SU-DHL-6 (cell line): ENCODE results near the gene TP53TG5.

Source experiments
- EZH2phosphoT487 ChIP-seq: fragments of 200-600 bp; sonication (generic), shearing (Covaris generic); conservative IDR thresholded peaks from 2 replicates; pipeline ENCODE4 v1.6.1; 2018; ENCODE audit warnings: mild to moderate bottlenecking, antibody characterized with exemption, low read length, moderate library complexity, mixed read lengths
- TF ChIP-seq, protein P1 (sequence below): fragments of 200-600 bp; sonication (generic); IDR thresholded peaks from one replicate; pipeline ENCODE4 v1.5.1; 2017; ENCODE audit warnings: antibody characterized with exemption, mild to moderate bottlenecking, low read length, moderate library complexity; ENCODE audit not compliant: insufficient read depth, poor library complexity, severe bottlenecking

DNA sequence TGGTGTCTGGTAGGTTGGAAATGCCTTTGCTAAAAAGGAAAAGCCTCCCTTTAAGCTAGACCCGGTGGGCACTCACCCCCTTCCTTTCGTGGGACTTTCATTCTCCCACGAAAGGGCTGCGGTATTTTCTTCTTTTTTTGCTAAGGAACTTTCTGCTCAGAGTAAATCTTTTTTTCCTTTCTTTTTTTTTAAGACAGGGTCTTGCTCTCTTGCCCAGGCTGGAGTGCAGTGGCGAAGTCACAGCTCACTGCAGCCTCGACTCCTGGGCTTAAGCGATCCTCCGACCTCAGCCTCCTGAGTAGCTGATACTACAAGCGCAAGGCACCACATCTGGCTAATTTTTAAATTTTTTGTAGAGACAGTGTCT lies 4.0 kb downstream of the TP53TG5 start:
- TF ChIP-seq, protein P1, sequence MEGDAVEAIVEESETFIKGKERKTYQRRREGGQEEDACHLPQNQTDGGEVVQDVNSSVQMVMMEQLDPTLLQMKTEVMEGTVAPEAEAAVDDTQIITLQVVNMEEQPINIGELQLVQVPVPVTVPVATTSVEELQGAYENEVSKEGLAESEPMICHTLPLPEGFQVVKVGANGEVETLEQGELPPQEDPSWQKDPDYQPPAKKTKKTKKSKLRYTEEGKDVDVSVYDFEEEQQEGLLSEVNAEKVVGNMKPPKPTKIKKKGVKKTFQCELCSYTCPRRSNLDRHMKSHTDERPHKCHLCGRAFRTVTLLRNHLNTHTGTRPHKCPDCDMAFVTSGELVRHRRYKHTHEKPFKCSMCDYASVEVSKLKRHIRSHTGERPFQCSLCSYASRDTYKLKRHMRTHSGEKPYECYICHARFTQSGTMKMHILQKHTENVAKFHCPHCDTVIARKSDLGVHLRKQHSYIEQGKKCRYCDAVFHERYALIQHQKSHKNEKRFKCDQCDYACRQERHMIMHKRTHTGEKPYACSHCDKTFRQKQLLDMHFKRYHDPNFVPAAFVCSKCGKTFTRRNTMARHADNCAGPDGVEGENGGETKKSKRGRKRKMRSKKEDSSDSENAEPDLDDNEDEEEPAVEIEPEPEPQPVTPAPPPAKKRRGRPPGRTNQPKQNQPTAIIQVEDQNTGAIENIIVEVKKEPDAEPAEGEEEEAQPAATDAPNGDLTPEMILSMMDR, result no peak
- no peak for TF ChIP-seq EZH2phosphoT487
